HCT116 (cell line): ENCODE results near the gene RPL15. TPM values are rescaled to one million over a fixed set of nuclear protein-coding genes. Genes with fewer than 3 reads are reported as not detected.

Source experiments
- ATAC-seq: fragments of 200-7000 bp; cut with Tn5 transposase; 2 replicates; pipeline ENCODE4 v1.9.1; 2020; ENCODE audit warnings: mild to moderate bottlenecking, moderate library complexity
- BruUV-seq: library from RNA; stranded (reverse); fragments of 400-500 nt; replicated peaks from 2 replicates; lab custom pipeline; 2021; lab: Mats Ljungman, UMichigan
- CTCF ChIA-PET: fragments of 300-600 bp; sonication (Branson Sonifier 250); formaldehyde crosslinking; loops from one replicate; lab custom pipeline; 2021; ENCODE audit warnings: antibody characterized with exemption; lab: Charles Lee
- POLR2A ChIA-PET: fragments of 300-600, 350-600 bp; sonication (Branson Sonifier 250); formaldehyde crosslinking; loops from one replicate; lab custom pipeline; 2021; ENCODE audit warnings: antibody characterized with exemption; lab: Charles Lee
- RAD21 ChIA-PET, 2 experiments: fragments of 300-600 bp; sonication (Branson Sonifier 250); formaldehyde crosslinking; loops; one replicate each; lab custom pipeline; 2023; ENCODE audit warnings: low total read pairs in 2 of 2; ENCODE audit not compliant: uncharacterized antibody in 2 of 2, unreplicated experiment in 2 of 2, low non-redundant PET in 1 of 2; lab: Charles Lee
- DNase-seq: peaks from one replicate; pipeline ENCODE4 v3.0.0-alpha.2; 2010; ENCODE audit warnings: low read depth, low spot score
- H2AFZ ChIP-seq: fragments of 200-600 bp; shearing (Covaris generic), sonication (generic); 2 replicates; pipeline ENCODE4 v1.6.1; 2017; ENCODE audit warnings: low read depth, mixed run types, mixed read lengths, antibody characterized with exemption, low read length; ENCODE audit not compliant: poor library complexity, severe bottlenecking
- H3K27ac ChIP-seq: 2 replicates; pipeline ENCODE4 v1.5.1; 2012; ENCODE audit warnings: low read depth, low read length
- H3K27me3 ChIP-seq: fragments of 200-600 bp; sonication (generic); 2 replicates; pipeline ENCODE4 v1.6.1; 2016; ENCODE audit warnings: mixed run types, low read length, mixed read lengths; ENCODE audit not compliant: insufficient read depth
- H3K36me3 ChIP-seq, 2 experiments: fragments of 200-500 bp in 1 of 2; fragments of 200-600 bp in 1 of 2; sonication (Bioruptor generic) in 1 of 2; sonication (generic) in 1 of 2; 2 replicates each; pipeline versions ENCODE4 v1.5.1 to v1.6.1; 2014 to 2016; ENCODE audit warnings: low read length in 2 of 2, inconsistent platforms in 1 of 2, mixed read lengths in 1 of 2, mixed run types in 1 of 2; ENCODE audit not compliant: insufficient read depth in 2 of 2, control insufficient read depth in 1 of 2
- H3K4me1 ChIP-seq, 2 experiments: fragments of 200-600 bp in 1 of 2; sonication (generic) in 1 of 2; 2 replicates each; pipeline versions ENCODE4 v1.5.1 to v1.6.1; 2012 to 2017; ENCODE audit warnings: low read length in 2 of 2, inconsistent platforms in 1 of 2, mild to moderate bottlenecking in 1 of 2, mixed read lengths in 1 of 2, mixed run types in 1 of 2, moderate library complexity in 1 of 2; ENCODE audit not compliant: insufficient read depth in 2 of 2, control insufficient read depth in 1 of 2
- H3K4me2 ChIP-seq: fragments of 200-600 bp; sonication (generic); 2 replicates; pipeline ENCODE4 v1.6.1; 2017; ENCODE audit warnings: mixed run types, low read length, mixed read lengths
- H3K4me3 ChIP-seq, 2 experiments: fragments of 200-600 bp in 1 of 2; sonication (generic) in 1 of 2; replicated peaks in 1 of 2; 2 replicates each; pipeline ENCODE4 v1.5.1; 2011 to 2016; ENCODE audit warnings: low read length in 2 of 2, control low read depth in 1 of 2, low read depth in 1 of 2, mild to moderate bottlenecking in 1 of 2, mixed read lengths in 1 of 2, mixed run types in 1 of 2
- H3K79me2 ChIP-seq: fragments of 200-600 bp; sonication (generic); 2 replicates; pipeline ENCODE4 v1.6.1; 2017; ENCODE audit warnings: mild to moderate bottlenecking, mixed run types, low read length, moderate library complexity, mixed read lengths; ENCODE audit not compliant: insufficient read depth
- H3K9ac ChIP-seq: fragments of 200-600 bp; sonication (generic); 2 replicates; pipeline ENCODE4 v1.6.1; 2016; ENCODE audit warnings: low read length, mixed read lengths
- H3K9me2 ChIP-seq: fragments of 200-600 bp; sonication (generic), shearing (Covaris generic); 2 replicates; pipeline ENCODE4 v1.6.1; 2017; ENCODE audit warnings: mixed run types, mild to moderate bottlenecking, moderate library complexity; ENCODE audit not compliant: insufficient read depth
- H3K9me3 ChIP-seq, 2 experiments: fragments of 200-500 bp in 1 of 2; fragments of 200-600 bp in 1 of 2; sonication (Bioruptor generic) in 1 of 2; sonication (generic) in 1 of 2; 2 replicates each; pipeline ENCODE4 v1.6.1; 2014 to 2017; ENCODE audit warnings: low read length in 2 of 2, mixed read lengths in 2 of 2, inconsistent platforms in 1 of 2, low read depth in 1 of 2, mild to moderate bottlenecking in 1 of 2, mixed run types in 1 of 2, moderate library complexity in 1 of 2; ENCODE audit not compliant: control insufficient read depth in 1 of 2, insufficient read depth in 1 of 2
- H4K20me1 ChIP-seq: fragments of 200-600 bp; sonication (generic), shearing (Covaris generic); 2 replicates; pipeline ENCODE4 v1.6.1; 2017; ENCODE audit warnings: mixed run types, mild to moderate bottlenecking, moderate library complexity; ENCODE audit not compliant: insufficient read depth
- CBX3 ChIP-seq: IDR thresholded peaks from 2 replicates; pipeline ENCODE4 v1.6.1; 2012; ENCODE audit warnings: low read depth
- CEBPB ChIP-seq: IDR thresholded peaks from 2 replicates; pipeline ENCODE4 v1.6.1; 2012; ENCODE audit warnings: low read depth
- EGR1 ChIP-seq: IDR thresholded peaks from 2 replicates; pipeline ENCODE4 v1.6.1; 2012; ENCODE audit warnings: low read depth
- EZH2 ChIP-seq: fragments of 200-600 bp; sonication (generic); IDR thresholded peaks from 2 replicates; pipeline ENCODE4 v1.6.1; 2017; ENCODE audit warnings: antibody characterized with exemption, mixed run types
- EZH2phosphoT487 ChIP-seq: fragments of 200-600 bp; IDR thresholded peaks from 2 replicates; pipeline ENCODE4 v1.6.1; 2018; ENCODE audit warnings: antibody characterized with exemption, borderline replicate concordance
- JUND ChIP-seq: IDR thresholded peaks from 2 replicates; pipeline ENCODE4 v1.6.1; 2012
- POLR2A ChIP-seq: IDR thresholded peaks from 2 replicates; pipeline ENCODE4 v1.7.0; 2011; ENCODE audit warnings: borderline replicate concordance; ENCODE audit not compliant: insufficient read depth, insufficient read length; ENCODE audit errors: extremely low read depth
- POLR2AphosphoS5 ChIP-seq: IDR thresholded peaks from 2 replicates; pipeline ENCODE4 v1.6.1; 2011; ENCODE audit warnings: mild to moderate bottlenecking, low read depth, low read length, moderate library complexity
- RAD21 ChIP-seq: IDR thresholded peaks from 2 replicates; pipeline ENCODE4 v1.6.1; 2012; ENCODE audit warnings: low read depth, mild to moderate bottlenecking
- SIN3A ChIP-seq: IDR thresholded peaks from 2 replicates; pipeline ENCODE4 v1.6.1; 2012; ENCODE audit warnings: low read depth
- SP1 ChIP-seq: IDR thresholded peaks from 2 replicates; pipeline ENCODE4 v1.6.1; 2012; ENCODE audit warnings: low read depth
- SRF ChIP-seq: IDR thresholded peaks from 2 replicates; pipeline ENCODE4 v1.6.1; 2012; ENCODE audit warnings: low read depth
- TCF7L2 ChIP-seq: IDR thresholded peaks from 2 replicates; pipeline ENCODE4 v1.7.0; 2011; ENCODE audit warnings: borderline replicate concordance, inconsistent platforms; ENCODE audit not compliant: insufficient read depth, insufficient read length; ENCODE audit errors: extremely low read depth
- YY1 ChIP-seq: IDR thresholded peaks from 2 replicates; pipeline ENCODE4 v1.6.1; 2011; ENCODE audit warnings: low read length, low read depth, moderate library complexity, mild to moderate bottlenecking; ENCODE audit not compliant: insufficient replicate concordance; ENCODE audit errors: extremely low read depth
- ZFX ChIP-seq: fragments of 450-650 bp; IDR thresholded peaks from 2 replicates; pipeline ENCODE4 v1.6.1; 2017
- intact Hi-C: fragments of 100-400 bp; cut with micrococcal nuclease; formaldehyde crosslinking; loops from 2 replicates; pipeline ENCODE4 v1.10.0; 2022
- total RNA-seq: library from RNA; stranded (reverse); gene quantifications from one replicate; pipeline ENCODE4 v1.2.1, GENCODE V29; 2021; ENCODE audit not compliant: unreplicated experiment
- TF ChIP-seq, protein P1 (sequence below): IDR thresholded peaks from 2 replicates; pipeline ENCODE4 v1.6.1; 2012
- TF ChIP-seq, protein P2 (sequence below): IDR thresholded peaks from 2 replicates; pipeline ENCODE4 v1.6.1; 2012; ENCODE audit warnings: low read depth
- TF ChIP-seq, protein P3 (sequence below): IDR thresholded peaks from 2 replicates; pipeline ENCODE4 v1.6.1; 2011; ENCODE audit warnings: mild to moderate bottlenecking, low read length, moderate library complexity; ENCODE audit not compliant: insufficient replicate concordance; ENCODE audit errors: extremely low read depth

The RPL15 gene
- total RNA-seq, 1 experiment from 2014 or later, result 2,177 TPM

DNA sequence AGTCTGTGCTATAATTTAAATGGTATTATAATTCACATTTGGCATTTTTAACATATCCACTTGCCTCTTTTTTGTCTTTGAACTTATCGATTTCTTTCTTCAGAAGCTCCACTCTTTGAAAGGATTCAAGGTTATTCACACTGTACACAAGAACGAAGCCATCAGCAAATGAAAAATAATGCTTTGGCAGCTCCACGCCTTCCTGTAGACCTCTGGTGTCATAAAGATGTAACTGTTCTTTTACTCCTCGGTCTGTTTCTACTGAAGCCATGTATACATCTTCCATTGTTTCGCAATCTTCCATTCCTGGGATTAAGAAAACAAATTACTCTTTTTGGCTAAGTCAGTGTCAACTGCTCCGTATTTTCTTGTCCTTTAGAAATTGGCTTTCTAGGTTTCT, 16.2 kb upstream of the RPL15 start:
- Histone ChIP-seq H3K9me3 (no peaks in the 10 kb centered on the region), H3K9me2 (no peaks in the 10 kb centered on the region), H3K4me3 (no peak overlapping the region), H4K20me1 (no peaks in the 10 kb centered on the region), H3K4me2 (no peak overlapping the region), H3K79me2 (peaks cover 24% of the 10 kb centered on the region), H3K27me3 (no peaks in the 10 kb centered on the region), H3K36me3 (peaks cover 17 to 31% of the 10 kb centered on the region in 2 experiments; a peak in 3 of 4 replicates), H3K9ac (no peak overlapping the region), H2AFZ (no peak overlapping the region), H3K4me1 (no peaks in the 10 kb centered on the region), H3K27ac (no peak overlapping the region)
- ChIA-PET RAD21 (no interaction called here), POLR2A (interaction anchor here (0.5 kb wide), 1 partner anchor 736 kb away, joined by 4 read pairs; no protein-coding TSS in a partner anchor), CTCF (no interaction called here)
- DNase-seq (no peak), ATAC-seq (no peak)
- no TSS peak for BruUV-seq
- intact Hi-C loops, result no loop called here
- TF ChIP-seq CBX3 (no peak), POLR2A (no peak), SP1 (no peak), EZH2phosphoT487 (no peak), RAD21 (no peak), SIN3A (no peak), SRF (no peak), CEBPB (no peak), JUND (no peak), ZFX (no peak), EZH2 (no peak), POLR2AphosphoS5 (no peak), TCF7L2 (no peak), EGR1 (no peak), YY1 (no peak)
- TF ChIP-seq, protein P1, sequence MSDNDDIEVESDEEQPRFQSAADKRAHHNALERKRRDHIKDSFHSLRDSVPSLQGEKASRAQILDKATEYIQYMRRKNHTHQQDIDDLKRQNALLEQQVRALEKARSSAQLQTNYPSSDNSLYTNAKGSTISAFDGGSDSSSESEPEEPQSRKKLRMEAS, result no peak
- TF ChIP-seq, protein P2, sequence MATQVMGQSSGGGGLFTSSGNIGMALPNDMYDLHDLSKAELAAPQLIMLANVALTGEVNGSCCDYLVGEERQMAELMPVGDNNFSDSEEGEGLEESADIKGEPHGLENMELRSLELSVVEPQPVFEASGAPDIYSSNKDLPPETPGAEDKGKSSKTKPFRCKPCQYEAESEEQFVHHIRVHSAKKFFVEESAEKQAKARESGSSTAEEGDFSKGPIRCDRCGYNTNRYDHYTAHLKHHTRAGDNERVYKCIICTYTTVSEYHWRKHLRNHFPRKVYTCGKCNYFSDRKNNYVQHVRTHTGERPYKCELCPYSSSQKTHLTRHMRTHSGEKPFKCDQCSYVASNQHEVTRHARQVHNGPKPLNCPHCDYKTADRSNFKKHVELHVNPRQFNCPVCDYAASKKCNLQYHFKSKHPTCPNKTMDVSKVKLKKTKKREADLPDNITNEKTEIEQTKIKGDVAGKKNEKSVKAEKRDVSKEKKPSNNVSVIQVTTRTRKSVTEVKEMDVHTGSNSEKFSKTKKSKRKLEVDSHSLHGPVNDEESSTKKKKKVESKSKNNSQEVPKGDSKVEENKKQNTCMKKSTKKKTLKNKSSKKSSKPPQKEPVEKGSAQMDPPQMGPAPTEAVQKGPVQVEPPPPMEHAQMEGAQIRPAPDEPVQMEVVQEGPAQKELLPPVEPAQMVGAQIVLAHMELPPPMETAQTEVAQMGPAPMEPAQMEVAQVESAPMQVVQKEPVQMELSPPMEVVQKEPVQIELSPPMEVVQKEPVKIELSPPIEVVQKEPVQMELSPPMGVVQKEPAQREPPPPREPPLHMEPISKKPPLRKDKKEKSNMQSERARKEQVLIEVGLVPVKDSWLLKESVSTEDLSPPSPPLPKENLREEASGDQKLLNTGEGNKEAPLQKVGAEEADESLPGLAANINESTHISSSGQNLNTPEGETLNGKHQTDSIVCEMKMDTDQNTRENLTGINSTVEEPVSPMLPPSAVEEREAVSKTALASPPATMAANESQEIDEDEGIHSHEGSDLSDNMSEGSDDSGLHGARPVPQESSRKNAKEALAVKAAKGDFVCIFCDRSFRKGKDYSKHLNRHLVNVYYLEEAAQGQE, result no peak
- TF ChIP-seq, protein P3, sequence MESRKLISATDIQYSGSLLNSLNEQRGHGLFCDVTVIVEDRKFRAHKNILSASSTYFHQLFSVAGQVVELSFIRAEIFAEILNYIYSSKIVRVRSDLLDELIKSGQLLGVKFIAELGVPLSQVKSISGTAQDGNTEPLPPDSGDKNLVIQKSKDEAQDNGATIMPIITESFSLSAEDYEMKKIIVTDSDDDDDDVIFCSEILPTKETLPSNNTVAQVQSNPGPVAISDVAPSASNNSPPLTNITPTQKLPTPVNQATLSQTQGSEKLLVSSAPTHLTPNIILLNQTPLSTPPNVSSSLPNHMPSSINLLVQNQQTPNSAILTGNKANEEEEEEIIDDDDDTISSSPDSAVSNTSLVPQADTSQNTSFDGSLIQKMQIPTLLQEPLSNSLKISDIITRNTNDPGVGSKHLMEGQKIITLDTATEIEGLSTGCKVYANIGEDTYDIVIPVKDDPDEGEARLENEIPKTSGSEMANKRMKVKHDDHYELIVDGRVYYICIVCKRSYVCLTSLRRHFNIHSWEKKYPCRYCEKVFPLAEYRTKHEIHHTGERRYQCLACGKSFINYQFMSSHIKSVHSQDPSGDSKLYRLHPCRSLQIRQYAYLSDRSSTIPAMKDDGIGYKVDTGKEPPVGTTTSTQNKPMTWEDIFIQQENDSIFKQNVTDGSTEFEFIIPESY, result no peak
